ENCODE data around the gene HOXB5.

Gene HOXB5

GRCh38 chr17:48615963-48616716 is 22.6 kb upstream of the HOXB5 start:
- FAIRE-seq = no peak

- no peak for FAIRE-seq
Measured at GRCh38 chr17:48615047-48615962, 21.7 kb upstream of the HOXB5 start, which contains the start of gene HOXB8. Gene HOXB8, minus strand, starts transcription at chr17:48615292. Its CDS starts 588 bp downstream, at chr17:48614704.

GRCh38 chr17:48613862-48614694 is 20.5 kb upstream of the HOXB5 start:
- no peak for FAIRE-seq

GRCh38 chr17:48612854-48613691 is 19.5 kb upstream of the HOXB5 start:
- FAIRE-seq = no peak

GRCh38 chr17:48612456-48612853 is 18.9 kb upstream of the HOXB5 start:
- FAIRE-seq = no peak

- FAIRE-seq = no peak
Measured at GRCh38 chr17:48611681-48612455, 18.3 kb upstream of the HOXB5 start.

- FAIRE-seq = no peak
Measured at GRCh38 chr17:48611213-48611612, 17.6 kb upstream of the HOXB5 start.

- FAIRE-seq = no peak
Measured at GRCh38 chr17:48610282-48611211, 17.0 kb upstream of the HOXB5 start, which contains the start of gene HOXB7. Gene HOXB7, minus strand, starts transcription at chr17:48611017. Its CDS starts 99 bp downstream, at chr17:48610918.

GRCh38 chr17:48609759-48610281 is 16.2 kb upstream of the HOXB5 start:
- FAIRE-seq = no peak

- no peak for FAIRE-seq
Measured at GRCh38 chr17:48609033-48609432, 15.5 kb upstream of the HOXB5 start.

GRCh38 chr17:48608494-48608834 is 14.9 kb upstream of the HOXB5 start:
- no peak for FAIRE-seq

GRCh38 chr17:48606892-48607614 is 13.5 kb upstream of the HOXB5 start:
- no peak for FAIRE-seq

GRCh38 chr17:48605991-48606891 is 12.7 kb upstream of the HOXB5 start:
- FAIRE-seq = no peak

GRCh38 chr17:48605409-48605919 is 11.9 kb upstream of the HOXB5 start:
- FAIRE-seq = no peak

- FAIRE-seq = no peak
Measured at GRCh38 chr17:48604770-48605329, 11.3 kb upstream of the HOXB5 start, which contains the start of gene HOXB6. Gene HOXB6, minus strand, starts transcription at chr17:48604986. Its CDS starts 6,836 bp downstream, at chr17:48598150.

GRCh38 chr17:48603959-48604769 is 10.6 kb upstream of the HOXB5 start:
- FAIRE-seq = no peak
